Measurements from ENCODE around the gene C11orf24.
"Not testable (repeated sequence)": the region's sequence is repeated elsewhere in the genome, so short reads cannot be mapped to it uniquely, and the experiment has no call there.

The C11orf24 gene

DNA sequence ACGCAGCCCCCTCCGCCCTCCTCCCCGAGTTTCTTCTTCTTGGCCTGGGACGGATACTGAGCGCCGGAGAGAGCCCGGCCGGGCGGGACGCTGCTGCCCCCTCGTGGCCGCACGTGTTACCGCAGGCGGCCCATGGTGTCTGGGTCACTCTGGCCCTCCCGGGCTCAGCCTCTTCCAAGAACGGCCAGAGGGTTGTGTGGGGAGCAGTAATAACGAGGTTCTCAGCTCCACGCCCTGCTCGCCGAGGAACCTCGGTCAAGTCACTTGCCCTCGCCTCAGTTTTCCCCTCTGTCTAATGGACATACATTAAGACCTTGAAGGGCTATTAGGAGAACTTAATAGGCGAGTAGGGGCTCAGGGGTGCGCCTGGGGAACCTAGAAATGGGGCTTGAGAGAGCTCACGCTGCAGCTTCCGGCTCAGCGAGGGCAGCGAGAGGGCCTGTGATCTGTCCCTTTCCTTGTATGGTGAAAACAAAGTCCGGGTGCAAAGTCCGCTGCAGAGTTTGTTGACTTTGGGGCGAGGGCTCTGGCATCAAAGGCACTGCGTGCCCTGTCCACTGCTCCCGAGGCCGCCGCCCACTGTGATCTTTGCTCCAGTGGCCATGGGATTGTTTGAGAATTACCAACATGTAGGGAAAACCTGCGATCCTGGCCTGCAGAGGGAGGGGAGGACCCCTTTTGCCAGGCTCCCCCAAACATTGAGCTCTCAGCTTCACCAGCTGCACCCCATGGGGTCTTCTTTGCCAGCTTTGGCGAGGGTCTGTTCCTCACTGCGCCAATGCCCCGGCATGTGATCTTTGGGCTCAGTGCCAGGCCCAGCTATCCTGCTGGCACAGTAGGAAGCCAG is 26.3 kb upstream of the C11orf24 start:
- Histone ChIP-seq H3K36me3 (ENCODE audit: control insufficient read depth in 1 of 2, insufficient read depth in 2 of 2, low read length in 2 of 2) (no peaks in the 10 kb centered on the region), H3K27ac (ENCODE audit: low read length) (peak overlapping the region; percentile 56), H3K4me3 (ENCODE audit: low read depth in 1 of 2, low read length in 2 of 2) (no peak overlapping the region), H3K4me1 (ENCODE audit: control insufficient read depth in 1 of 2, insufficient read depth in 2 of 2, low read length in 2 of 2) (no peaks in the 10 kb centered on the region), H3K27me3 (ENCODE audit: low read depth, low read length) (no peaks in the 10 kb centered on the region), H3K9me3 (ENCODE audit: control insufficient read depth in 1 of 2, low read length in 2 of 2) (no peaks in the 10 kb centered on the region)

DNA sequence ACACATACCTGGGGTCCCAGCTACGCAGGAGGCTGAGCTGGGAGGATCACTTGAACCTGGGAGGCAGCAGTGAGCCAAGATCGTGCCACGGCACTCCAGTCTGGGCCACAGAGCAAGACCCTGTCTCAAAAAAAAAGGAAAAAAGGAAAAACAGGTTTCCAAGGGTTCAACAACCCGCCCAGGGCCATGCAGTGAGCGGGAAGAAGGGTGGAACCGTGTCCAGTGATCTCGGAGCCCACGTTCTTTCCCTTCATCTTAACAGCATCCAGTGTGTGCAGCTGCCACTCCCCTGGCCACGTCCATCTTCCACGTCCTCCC is 25.7 kb upstream of the C11orf24 start:
- no peak overlapping the region for H3K4me3 ChIP-seq (ENCODE audit: low read depth in 1 of 2, low read length in 2 of 2)
- no peaks in the 10 kb centered on the region for H3K4me1 ChIP-seq (ENCODE audit: control insufficient read depth in 1 of 2, insufficient read depth in 2 of 2, low read length in 2 of 2)
- H3K27me3 ChIP-seq (ENCODE audit: low read depth, low read length), result no peaks in the 10 kb centered on the region
- no peaks in the 10 kb centered on the region for H3K9me3 ChIP-seq (ENCODE audit: control insufficient read depth in 1 of 2, low read length in 2 of 2)
- H3K36me3 ChIP-seq (ENCODE audit: control insufficient read depth in 1 of 2, insufficient read depth in 2 of 2, low read length in 2 of 2), result no peaks in the 10 kb centered on the region
- no peak overlapping the region for H3K27ac ChIP-seq (ENCODE audit: low read length)

DNA sequence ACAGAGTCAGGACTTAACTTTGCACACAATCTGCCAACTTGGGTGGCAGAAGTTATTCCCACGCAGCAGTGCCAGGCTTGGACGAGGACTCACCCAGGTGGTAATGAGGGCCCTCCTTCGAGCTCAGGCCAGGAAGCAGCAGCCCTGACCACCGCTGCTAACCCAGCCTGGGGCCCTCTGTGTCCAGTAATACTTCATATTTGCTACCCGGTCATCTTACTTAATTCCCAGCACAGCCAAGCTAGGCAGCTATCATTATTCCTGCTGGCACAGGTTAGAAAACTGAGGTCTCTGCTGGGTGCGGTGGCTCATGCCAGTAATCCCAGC is 25.2 kb upstream of the C11orf24 start:
- no peak overlapping the region for H3K27ac ChIP-seq (ENCODE audit: low read length)
- H3K36me3 ChIP-seq (ENCODE audit: control insufficient read depth in 1 of 2, insufficient read depth in 2 of 2, low read length in 2 of 2), result no peaks in the 10 kb centered on the region
- no peaks in the 10 kb centered on the region for H3K4me1 ChIP-seq (ENCODE audit: control insufficient read depth in 1 of 2, insufficient read depth in 2 of 2, low read length in 2 of 2)
- no peaks in the 10 kb centered on the region for H3K9me3 ChIP-seq (ENCODE audit: control insufficient read depth in 1 of 2, low read length in 2 of 2)
- no peak overlapping the region for H3K4me3 ChIP-seq (ENCODE audit: low read depth in 1 of 2, low read length in 2 of 2)
- H3K27me3 ChIP-seq (ENCODE audit: low read depth, low read length), result no peaks in the 10 kb centered on the region

DNA sequence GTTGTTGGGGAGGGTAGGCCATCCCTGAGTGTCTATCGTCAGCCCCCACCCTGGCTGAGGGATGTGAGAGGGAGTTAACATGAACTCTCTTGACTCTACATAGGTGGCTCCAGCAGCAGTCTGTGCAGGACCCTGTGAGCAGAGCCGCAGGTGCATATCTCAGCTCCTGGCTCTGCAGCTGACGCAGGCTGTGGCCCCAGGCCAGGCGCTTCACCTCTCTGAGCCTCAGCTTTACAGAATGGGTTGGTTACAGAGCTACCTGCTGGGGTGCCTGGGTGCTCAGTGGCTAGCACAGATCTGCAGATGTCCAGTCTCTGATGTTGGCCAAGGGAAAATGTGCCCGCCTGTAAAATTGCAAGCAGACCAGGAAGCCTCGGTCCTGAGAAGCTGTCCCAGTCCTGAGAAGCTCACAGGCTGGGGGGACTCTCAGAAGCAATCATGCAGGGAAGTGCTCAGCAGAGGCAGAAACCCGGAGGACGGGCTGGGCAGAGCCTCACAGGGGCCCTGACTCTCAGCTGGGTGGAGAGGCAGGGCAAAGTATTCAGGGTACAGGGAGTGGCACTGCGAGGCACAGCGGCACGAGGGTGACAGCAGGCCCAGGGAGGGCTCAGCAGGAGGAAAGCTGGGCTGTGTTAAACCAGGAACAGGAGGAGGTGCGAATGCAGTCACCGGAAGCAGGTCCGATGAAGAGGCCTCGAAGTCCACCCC is 24.7 kb upstream of the C11orf24 start:
- H3K36me3 ChIP-seq (ENCODE audit: control insufficient read depth in 1 of 2, insufficient read depth in 2 of 2, low read length in 2 of 2), result no peaks in the 10 kb centered on the region
- no peaks in the 10 kb centered on the region for H3K9me3 ChIP-seq (ENCODE audit: control insufficient read depth in 1 of 2, low read length in 2 of 2)
- no peak overlapping the region for H3K27ac ChIP-seq (ENCODE audit: low read length)
- H3K27me3 ChIP-seq (ENCODE audit: low read depth, low read length), result no peaks in the 10 kb centered on the region
- H3K4me1 ChIP-seq (ENCODE audit: control insufficient read depth in 1 of 2, insufficient read depth in 2 of 2, low read length in 2 of 2), result no peaks in the 10 kb centered on the region
- H3K4me3 ChIP-seq (ENCODE audit: low read depth in 1 of 2, low read length in 2 of 2), result no peak overlapping the region

DNA sequence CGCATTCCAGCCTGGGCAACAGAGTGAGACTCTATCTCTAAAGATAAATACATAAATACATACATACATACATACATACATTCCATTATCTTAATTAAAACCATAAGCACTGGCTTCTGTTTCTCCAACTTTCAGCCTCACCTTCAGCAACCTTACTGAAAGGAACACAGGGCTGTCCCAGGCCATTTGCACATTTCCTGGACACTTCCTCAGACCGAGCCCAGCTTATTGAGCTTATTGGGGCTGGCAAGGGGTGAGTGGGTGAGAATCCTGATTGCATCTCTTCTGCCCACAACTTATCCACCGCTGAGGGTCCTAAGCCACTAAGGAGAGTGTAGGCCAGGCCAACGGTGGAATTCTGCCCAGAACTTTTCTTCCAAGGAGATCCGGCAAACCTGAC is 24.2 kb upstream of the C11orf24 start:
- no peaks in the 10 kb centered on the region for H3K36me3 ChIP-seq (ENCODE audit: control insufficient read depth in 1 of 2, insufficient read depth in 2 of 2, low read length in 2 of 2)
- no peaks in the 10 kb centered on the region for H3K27me3 ChIP-seq (ENCODE audit: low read depth, low read length)
- H3K9me3 ChIP-seq (ENCODE audit: control insufficient read depth in 1 of 2, low read length in 2 of 2), result no peaks in the 10 kb centered on the region
- H3K4me3 ChIP-seq (ENCODE audit: low read depth in 1 of 2, low read length in 2 of 2), result no peak overlapping the region
- no peak overlapping the region for H3K27ac ChIP-seq (ENCODE audit: low read length)
- H3K4me1 ChIP-seq (ENCODE audit: control insufficient read depth in 1 of 2, insufficient read depth in 2 of 2, low read length in 2 of 2), result no peaks in the 10 kb centered on the region

DNA sequence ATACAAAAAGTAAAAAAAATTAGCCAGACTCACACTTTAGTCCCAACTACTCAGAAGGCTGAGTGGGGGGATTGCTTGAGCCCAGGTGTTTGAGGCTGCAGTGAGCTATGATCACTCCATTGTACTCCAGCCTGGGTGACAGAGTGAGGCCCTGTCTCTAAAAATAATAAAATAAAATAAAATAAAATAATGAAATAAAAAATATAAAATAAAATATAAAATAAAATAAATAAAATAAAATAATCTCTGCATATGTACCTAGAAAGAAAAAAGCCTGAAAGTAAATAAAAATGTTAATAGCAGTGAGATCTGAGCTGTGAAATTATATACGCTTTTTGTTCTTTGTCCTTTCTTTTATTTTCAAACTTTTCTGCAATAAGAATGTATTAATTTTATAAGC is 23.5 kb upstream of the C11orf24 start:
- Histone ChIP-seq H3K36me3 (ENCODE audit: control insufficient read depth in 1 of 2, insufficient read depth in 2 of 2, low read length in 2 of 2) (no peaks in the 10 kb centered on the region), H3K27ac (ENCODE audit: low read length) (no peak overlapping the region), H3K27me3 (ENCODE audit: low read depth, low read length) (no peaks in the 10 kb centered on the region), H3K4me1 (ENCODE audit: control insufficient read depth in 1 of 2, insufficient read depth in 2 of 2, low read length in 2 of 2) (no peaks in the 10 kb centered on the region), H3K9me3 (ENCODE audit: control insufficient read depth in 1 of 2, low read length in 2 of 2) (no peaks in the 10 kb centered on the region), H3K4me3 (ENCODE audit: low read depth in 1 of 2, low read length in 2 of 2) (no peak overlapping the region)

DNA sequence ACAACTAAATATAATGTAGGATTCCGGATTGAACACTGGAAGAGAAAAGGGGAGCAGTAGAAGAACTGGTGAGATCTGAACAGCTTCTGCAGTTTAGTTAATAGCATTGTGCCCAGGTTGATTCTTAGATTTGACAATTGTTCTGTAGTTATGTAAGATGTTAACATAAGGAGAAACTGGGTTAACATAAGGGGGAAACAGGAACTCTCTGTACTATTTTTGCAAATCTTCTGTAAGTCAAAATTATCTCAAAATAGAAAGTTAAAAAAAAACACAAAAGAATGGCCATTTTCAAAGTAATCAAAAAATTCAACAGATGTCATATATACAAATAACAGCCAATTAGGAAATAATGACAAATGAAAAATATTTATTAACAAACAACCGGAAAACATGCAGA is 21.9 kb upstream of the C11orf24 start:
- Histone ChIP-seq H3K4me1 (ENCODE audit: control insufficient read depth in 1 of 2, insufficient read depth in 2 of 2, low read length in 2 of 2) (no peaks in the 10 kb centered on the region), H3K36me3 (ENCODE audit: control insufficient read depth in 1 of 2, insufficient read depth in 2 of 2, low read length in 2 of 2) (no peaks in the 10 kb centered on the region), H3K27me3 (ENCODE audit: low read depth, low read length) (no peaks in the 10 kb centered on the region), H3K27ac (ENCODE audit: low read length) (no peak overlapping the region), H3K9me3 (ENCODE audit: control insufficient read depth in 1 of 2, low read length in 2 of 2) (peaks cover 0 to 4% of the 10 kb centered on the region in 2 donors), H3K4me3 (ENCODE audit: low read depth in 1 of 2, low read length in 2 of 2) (no peak overlapping the region)

DNA sequence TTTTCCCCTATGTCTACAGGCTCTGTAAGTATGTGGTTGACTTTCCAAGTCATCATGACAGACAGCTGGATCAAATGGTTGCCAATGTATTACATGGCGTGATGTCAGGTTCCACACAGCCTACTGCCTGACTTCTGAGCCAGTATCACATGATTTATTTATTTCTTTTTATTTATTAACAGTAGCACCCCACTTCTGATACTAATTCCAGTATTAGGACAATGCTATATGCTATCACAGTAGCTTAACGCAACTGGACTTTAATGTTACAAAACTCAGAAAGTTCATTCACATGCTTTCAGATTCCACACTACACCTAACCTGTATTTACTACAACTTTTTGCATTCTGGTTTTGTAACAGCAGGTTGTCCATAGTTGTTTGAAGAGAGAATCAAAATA is 17.7 kb upstream of the C11orf24 start:
- no peaks in the 10 kb centered on the region for H3K4me1 ChIP-seq (ENCODE audit: control insufficient read depth in 1 of 2, insufficient read depth in 2 of 2, low read length in 2 of 2)
- peaks cover 0 to 4% of the 10 kb centered on the region in 2 donors for H3K9me3 ChIP-seq (ENCODE audit: control insufficient read depth in 1 of 2, low read length in 2 of 2)
- no peak overlapping the region for H3K27ac ChIP-seq (ENCODE audit: low read length)
- no peak overlapping the region for H3K4me3 ChIP-seq (ENCODE audit: low read depth in 1 of 2, low read length in 2 of 2)
- no peaks in the 10 kb centered on the region for H3K27me3 ChIP-seq (ENCODE audit: low read depth, low read length)
- H3K36me3 ChIP-seq (ENCODE audit: control insufficient read depth in 1 of 2, insufficient read depth in 2 of 2, low read length in 2 of 2), result no peaks in the 10 kb centered on the region

DNA sequence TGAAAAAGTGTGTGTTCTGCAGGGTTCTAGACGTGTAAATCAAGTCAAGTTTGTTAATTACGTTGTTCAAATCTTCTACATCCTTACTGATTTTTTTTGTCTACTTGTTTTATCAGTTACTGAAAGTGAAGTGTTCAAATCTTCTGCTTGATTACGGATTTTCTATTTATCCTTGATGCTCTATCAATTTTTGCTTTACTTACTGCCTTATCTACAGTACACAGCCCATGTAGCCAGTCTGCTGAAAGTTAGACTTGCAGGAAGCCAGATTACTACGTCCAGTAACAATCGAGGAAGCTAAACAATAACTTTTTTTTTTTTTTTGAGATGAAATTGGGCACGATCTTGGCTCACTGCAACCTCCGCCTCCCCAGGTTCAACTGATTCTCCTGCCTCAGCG is 15.6 kb upstream of the C11orf24 start:
- Histone ChIP-seq H3K27me3 (ENCODE audit: low read depth, low read length) (no peaks in the 10 kb centered on the region), H3K27ac (ENCODE audit: low read length) (no peak overlapping the region)

DNA sequence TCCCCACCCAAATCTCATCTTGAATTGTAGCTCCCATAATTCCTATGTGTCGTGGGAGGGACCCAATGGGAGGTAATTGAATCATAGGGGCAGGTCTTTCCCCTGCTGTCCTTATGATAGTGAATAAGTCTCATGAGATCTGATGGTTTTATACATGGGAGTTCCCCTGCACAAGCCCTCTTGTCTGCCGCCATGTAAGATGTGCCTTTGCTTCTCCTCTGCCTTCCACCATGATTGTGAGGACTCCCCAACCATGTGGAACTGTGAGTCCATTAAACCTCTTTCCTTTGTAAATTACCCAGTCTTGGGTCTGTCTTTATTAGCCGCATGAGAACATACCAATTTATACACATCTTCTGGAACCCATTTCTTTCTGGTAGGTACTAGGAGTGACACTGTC is 12.8 kb upstream of the C11orf24 start:
- not testable (repeated sequence) for H3K4me3 ChIP-seq (ENCODE audit: low read depth in 1 of 2, low read length in 2 of 2); H3K9me3 ChIP-seq (ENCODE audit: control insufficient read depth in 1 of 2, low read length in 2 of 2); H3K4me1 ChIP-seq (ENCODE audit: control insufficient read depth in 1 of 2, insufficient read depth in 2 of 2, low read length in 2 of 2); H3K27ac ChIP-seq (ENCODE audit: low read length); H3K27me3 ChIP-seq (ENCODE audit: low read depth, low read length); H3K36me3 ChIP-seq (ENCODE audit: control insufficient read depth in 1 of 2, insufficient read depth in 2 of 2, low read length in 2 of 2)

More for the DNA sequence above, 15.6 kb upstream of the C11orf24 start:
- no peaks in the 10 kb centered on the region for H3K4me1 ChIP-seq (ENCODE audit: control insufficient read depth in 1 of 2, insufficient read depth in 2 of 2, low read length in 2 of 2)
- H3K9me3 ChIP-seq (ENCODE audit: control insufficient read depth in 1 of 2, low read length in 2 of 2), result peaks cover 0 to 4% of the 10 kb centered on the region in 2 donors
- no peak overlapping the region for H3K4me3 ChIP-seq (ENCODE audit: low read depth in 1 of 2, low read length in 2 of 2)
- no peaks in the 10 kb centered on the region for H3K36me3 ChIP-seq (ENCODE audit: control insufficient read depth in 1 of 2, insufficient read depth in 2 of 2, low read length in 2 of 2)

DNA sequence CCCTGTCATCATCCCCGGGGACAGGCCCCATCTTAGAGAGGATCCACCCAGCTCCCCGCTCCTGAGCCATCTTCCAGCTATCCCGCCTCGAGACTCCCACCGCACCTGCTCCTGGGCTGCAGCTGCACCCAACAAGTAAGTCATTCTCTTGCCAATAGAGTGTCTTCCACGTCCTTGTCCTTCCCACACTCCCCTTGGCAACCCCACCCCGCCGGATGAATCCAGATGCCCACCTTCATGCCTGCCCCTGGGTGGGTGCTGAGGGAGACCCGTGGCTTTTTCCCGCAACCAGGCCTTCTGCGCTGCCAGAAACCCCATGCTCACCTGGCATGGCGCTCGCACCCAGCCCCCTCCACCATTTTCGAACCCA is 11.1 kb upstream of the C11orf24 start:
- Histone ChIP-seq H3K36me3 (ENCODE audit: control insufficient read depth in 1 of 2, insufficient read depth in 2 of 2, low read length in 2 of 2) (no peaks in the 10 kb centered on the region), H3K4me3 (ENCODE audit: low read depth in 1 of 2, low read length in 2 of 2) (no peak overlapping the region), H3K4me1 (ENCODE audit: control insufficient read depth in 1 of 2, insufficient read depth in 2 of 2, low read length in 2 of 2) (no peaks in the 10 kb centered on the region), H3K27ac (ENCODE audit: low read length) (no peak overlapping the region), H3K27me3 (ENCODE audit: low read depth, low read length) (no peaks in the 10 kb centered on the region), H3K9me3 (ENCODE audit: control insufficient read depth in 1 of 2, low read length in 2 of 2) (no peaks in the 10 kb centered on the region)
